Hypothalamus (tissue), 51 donors: ENCODE measurements around the gene EPHB2.
"Not testable (repeated sequence)": the region's sequence is repeated elsewhere in the genome, so short reads cannot be mapped to it uniquely, and the experiment has no call there.

Source experiments
- DNase-seq, 51 donors: peaks; one replicate each; lab custom pipeline; 2025; lab: John Stamatoyannopoulos, UW

EPHB2 gene

DNA sequence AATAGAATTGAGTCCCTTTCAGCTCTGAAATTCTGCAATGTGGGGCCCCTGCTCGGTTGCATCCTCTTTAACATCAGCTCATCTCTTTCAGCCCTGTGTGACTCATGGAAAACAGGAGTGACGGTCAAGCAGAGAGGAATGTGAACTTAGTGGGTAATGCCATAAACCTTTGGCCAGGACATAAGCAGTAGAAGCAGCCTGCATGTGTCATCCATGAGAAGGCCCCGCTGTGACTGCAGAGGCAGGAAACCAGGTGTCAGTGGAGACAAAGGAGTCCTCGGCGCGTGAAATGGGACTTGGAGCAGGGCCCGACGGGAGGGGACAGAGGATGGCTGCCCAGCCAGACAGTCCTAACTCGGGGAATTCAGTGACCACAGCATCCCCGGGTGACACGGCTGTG lies 21.1 kb upstream of the EPHB2 start:
- DNase-seq, result no peak

DNA sequence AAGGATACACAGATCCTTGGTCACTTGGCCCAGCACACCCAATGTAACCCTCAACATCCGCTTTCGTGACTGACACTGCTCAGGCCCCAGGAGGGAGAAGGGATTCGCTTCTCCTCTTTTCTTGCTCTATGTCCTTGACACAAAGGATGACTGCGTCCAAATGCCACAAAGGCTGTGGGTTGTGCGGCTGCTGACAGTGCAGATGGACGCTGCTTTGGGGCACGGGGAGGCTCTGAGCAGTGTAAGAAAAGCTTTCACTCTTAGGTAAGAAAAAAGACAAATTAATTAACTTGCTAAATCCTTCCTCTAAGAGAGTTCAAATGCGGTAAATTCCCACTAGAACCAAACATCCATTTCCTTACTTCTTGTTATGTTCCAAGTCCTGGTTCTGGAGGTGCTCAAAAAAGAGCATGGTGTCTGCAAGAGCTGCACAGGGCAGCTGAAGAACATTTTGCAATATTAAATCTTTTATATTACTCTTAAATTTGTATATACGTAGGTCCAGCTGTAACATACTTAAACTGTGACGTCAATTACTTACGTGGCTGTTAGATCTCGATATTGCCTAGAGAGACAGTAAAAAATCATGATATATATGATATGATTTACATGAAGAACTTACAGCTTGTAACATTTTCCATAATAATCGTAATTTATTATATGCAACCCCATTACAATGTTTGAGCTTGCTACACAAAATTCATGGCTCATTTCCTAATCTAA lies 19.4 kb upstream of the EPHB2 start:
- DNase-seq, result no peak

DNA sequence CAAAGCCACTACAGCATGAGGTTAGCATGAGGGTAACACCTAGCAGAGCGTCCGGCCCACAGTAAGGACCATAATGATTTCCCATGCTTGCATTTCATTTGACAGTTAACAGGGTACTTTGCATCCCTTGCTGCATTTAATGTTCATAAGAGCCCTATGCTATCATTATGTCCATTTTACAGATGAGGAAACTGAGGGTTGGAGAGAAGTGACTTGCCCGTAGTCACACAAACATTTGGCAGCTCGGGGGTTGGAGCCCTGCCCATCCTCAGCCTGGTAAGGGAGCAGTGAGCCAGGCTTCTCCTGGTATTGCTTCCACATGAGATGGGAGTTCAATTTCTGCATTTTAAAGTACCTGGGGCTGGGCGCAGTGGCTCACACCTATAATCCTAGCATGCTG lies 16.5 kb upstream of the EPHB2 start:
- no peak for DNase-seq

DNA sequence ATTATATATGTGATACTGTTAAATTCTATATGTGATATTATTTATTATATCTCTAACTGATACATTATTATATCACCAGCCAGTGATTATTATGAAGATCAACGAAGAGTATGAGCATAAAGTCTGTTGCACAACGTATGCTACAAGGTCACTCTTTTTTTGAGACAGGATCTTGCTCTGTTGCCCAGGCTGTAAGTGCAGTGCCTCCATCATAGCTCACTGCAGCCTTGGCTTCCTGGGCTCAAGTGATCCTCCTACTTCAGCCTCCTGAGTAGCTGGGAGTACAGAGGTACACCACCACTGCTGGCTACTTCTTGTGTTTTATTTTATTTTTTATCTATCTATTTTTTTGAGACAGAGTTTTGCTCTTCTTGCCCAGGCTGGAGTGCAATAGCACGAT lies 14.0 kb upstream of the EPHB2 start:
- no peak for DNase-seq

DNA sequence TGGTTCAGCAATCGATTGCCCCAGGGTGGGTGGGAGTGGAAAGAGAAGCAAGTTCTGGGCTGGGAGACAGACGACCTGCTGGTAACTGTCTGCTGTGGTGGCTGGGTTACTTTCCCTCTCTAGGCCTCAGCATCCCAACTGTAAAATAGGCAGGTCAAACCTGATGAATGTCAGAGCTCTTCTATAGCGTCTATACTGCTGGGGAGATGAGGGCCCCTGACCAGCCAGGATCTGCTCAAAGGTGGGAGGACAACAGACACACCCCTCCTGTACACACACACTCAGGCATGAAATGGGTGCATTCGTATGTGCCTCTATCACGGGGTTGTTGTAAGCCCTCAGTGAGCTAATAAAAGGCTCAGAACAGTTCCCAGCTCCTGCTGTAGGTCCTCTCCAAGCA lies 12.7 kb upstream of the EPHB2 start:
- DNase-seq, result no peak

DNA sequence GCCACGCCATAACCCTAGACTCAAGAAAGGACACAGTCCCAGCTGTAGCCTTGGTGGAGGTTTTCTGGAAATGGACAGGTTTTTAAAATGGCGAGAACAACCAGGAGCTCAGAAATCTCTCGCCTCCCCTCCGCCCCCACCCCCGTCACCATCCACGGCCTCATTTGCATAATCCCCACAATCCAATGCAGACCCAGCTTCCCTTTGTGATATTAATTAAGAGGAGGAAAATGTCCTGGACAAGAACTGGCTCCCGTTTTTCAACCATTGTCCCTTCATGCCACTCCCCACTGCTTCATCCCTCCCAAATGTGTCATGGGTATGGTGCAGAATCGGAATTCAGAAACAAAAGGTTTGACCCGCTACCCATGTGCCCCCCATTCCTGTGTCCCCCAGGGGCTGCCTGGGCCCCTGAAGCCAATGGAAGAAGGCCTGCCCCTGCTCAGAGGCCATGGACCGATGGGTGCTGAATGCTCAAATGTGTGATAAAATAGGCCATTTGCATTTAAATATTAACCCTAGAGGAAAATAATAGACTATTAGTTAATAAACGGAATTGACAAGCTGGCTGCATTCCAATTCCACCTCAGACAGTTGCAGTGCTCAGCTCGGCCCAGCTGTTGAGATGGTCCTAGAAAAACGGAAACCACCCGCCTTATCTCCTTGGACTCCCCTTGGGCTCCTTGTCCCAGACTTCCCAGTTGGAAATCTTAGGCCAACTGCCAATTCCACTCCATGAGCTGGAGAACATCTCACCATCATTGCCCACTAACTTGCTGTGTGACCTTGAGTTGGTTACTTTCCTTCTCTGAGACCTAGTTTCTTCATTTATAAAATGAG lies 10.7 kb upstream of the EPHB2 start:
- no peak for DNase-seq

DNA sequence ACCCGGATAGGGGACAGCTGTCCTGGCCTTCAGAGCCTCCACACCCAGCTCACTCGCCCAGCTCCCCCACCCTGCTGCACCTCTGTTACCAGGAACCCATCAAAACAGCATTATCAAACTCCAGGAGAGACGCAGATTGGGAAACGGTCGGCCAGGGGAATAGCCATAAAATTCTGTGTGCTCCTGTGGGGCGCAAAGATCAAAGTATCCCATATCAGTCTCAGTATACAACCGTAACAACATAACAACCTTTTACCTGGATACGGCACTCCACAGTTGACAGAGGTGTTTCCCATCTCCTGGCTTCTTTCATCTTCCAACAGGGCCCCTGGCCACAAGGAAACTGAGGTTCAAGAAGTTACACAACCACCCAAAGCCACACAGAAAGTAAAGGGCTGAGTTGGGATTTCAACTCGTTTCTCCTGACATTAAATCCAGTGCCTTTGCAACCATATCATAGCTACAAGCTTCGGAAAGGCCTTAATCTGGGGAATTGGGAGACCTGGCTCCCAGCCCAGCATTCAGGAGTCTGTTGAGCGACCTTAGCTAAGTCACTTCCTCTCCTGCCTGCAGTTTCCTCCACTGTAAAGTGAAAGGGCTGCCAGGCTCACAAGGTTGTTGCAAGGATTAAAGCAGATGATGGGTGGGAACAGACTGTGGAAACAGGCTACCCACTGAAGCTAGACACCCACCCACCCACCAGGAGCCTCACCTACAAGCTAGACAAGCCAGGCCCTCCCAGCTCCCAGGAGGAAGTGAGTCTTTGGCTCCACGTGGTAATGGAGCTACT lies 8.1 kb upstream of the EPHB2 start:
- no peak for DNase-seq

DNA sequence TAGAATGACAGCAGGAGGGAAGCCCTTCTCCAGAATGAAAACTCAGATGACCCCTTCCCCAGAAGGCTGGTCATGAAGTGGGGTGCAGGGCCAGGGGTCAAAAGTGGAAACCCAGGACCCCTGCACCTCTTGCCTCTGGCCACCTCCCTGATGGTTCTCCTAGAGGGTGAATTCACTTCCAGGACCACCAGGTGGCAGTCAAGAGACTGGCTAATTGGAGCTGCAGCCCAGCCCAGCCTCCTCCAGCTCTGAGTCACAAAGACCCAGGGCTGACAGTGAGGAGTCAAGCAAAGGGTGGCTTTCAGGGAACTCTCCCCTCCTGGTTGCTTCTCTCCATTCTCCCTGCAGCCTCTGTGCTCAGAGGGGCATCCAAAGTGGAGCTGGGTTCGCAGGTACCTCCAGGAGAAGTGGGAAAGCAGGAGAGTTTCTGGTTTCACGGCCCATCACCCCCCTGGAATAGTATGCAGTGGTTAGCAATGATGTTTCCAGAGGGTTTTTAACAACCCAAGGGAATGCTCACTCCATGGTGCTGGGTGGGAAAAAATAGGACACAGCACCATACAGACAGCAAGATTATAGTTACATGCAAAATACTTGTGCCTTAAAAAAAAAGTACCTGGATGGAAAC lies 6.1 kb upstream of the EPHB2 start:
- peak in 50 of 51 donors; percentile 9 to 91 (median 71) for DNase-seq

DNA sequence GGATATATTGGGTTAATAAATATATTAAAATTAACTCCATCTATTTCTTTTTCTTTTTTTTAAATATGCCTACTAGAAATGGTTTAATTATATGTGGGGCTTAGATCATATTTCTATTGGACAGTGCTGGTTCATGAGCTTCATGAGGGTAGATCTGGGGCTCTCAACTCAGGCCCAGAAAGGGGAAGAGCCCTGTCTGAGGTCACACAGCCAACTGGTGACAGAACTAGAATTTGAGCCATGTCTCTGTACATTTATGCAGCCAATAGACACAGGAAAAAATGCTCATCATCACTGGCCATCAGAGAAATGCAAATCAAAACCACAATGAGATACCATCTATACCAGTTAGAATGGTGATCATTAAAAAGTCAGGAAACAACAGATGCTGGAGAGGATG lies 5.1 kb upstream of the EPHB2 start:
- DNase-seq, result no peak

DNA sequence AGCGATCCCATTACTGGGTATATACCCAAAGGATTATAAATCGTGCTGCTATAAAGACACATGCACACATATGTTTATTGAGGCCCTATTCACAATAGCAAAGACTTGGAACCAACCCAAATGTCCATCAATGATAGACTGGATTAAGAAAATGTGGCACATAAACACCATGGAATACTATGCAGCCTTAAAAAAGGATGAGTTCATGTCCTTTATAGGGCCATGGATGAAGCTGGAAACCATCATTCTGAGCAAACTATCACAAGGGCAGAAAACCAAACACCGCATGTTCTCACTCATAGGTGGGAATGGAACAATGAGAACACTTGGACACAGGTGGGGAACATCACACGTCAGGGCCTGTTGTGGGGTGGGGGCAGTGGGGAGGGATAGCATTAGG lies 4.5 kb upstream of the EPHB2 start:
- not testable (repeated sequence) for DNase-seq

DNA sequence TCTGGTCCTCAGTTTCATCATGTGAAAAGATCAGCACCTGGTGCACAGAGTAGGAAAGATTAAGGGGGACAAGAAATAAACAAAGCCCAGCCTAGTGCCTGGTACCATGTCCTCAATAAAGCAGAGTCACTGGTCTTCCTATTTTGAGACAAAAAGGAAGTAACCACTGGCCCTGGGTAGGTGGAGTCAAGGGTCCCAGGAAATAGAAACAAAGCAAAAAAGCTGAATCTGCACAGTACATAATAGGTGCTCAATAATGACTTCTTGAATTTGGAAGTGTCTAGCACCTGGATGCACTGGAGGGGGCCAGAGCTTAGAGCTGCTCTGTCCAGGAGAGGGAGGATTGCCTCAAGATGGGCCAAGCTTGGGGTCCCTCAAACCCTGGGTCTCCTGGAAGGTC lies 1.9 kb upstream of the EPHB2 start:
- DNase-seq, result no peak

DNA sequence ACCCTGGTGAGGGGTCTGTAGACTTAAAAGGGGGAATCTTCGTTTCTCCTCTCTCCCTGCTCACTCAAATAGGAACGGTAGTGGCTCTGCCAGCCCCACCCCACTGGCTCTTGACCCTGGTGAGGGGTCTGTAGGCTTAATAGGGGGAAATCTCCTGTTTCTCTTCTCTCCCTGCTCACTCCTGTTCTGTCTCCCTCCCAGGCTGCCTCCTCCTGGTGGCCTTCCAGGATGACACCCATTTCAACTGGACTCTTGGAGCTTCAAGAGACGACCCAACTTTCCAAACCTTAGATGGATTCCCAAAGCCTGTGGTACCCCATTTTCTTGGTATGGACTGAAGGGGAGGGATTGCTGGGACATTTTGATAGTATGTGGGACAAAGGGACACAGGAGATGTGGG lies 1.4 kb upstream of the EPHB2 start:
- no peak for DNase-seq

DNA sequence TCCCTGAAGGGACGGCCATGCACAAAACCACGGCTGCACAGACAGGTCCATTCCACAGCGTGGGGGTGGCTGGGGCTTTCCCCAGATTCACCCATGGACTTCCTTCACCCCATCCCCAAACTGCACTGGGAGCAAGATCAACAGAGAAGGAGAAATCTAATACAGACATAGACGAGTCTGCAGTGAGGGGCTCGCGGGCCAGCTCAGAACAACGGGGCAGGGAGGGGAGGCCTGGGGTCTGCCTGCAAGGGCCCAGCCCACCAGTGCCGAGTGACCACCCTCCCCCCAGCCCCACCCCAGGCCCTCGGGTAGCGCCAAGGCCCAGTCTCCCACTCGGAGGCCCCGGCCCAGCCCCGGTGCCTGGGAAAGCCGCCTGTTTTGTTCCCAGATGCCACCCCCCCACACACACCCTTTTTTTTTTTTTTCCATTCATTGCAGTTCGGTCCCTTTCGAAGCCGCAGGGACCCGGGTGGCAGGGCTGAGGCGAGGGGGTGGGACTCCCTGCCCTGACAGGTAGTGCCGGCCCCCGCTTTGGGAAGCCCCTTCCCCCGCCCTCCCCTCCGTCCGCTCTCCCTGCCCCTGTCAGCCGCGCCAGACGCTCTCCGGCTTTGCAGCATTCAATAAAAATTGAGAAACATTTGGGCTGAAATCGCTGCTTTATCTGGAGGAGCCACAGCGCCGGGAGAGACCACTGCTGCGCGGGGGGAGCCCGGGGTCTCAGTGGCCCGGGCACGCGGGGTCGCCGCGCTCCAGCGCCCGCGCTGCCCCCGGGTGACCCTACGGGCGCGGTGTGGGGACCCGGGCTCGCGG lies 543 bp upstream of the EPHB2 start:
- DNase-seq, result peak in 46 of 51 donors; percentile 9 to 76 (median 45)

DNA sequence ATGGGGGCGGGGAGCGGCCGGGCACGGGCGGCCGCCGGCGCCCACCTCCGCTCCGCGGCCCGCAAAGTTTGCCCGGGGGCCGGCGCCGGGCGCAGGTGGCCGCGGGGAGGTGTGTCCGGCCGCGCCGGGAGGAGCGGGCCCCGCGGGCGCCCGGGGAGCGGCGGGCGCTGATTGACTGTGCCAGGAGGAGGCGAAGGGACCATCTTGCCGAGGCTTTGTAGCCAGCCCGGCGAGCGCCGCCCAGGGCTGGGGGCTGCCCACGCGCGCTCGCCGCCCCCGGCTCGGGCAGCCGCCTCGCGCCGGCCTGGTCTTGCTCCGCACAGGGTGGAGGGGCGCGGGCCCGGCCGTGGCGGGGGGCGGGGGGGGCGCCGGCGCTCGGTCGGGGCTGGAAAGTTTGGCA lies 432 bp downstream of the EPHB2 start:
- no peak for DNase-seq

DNA sequence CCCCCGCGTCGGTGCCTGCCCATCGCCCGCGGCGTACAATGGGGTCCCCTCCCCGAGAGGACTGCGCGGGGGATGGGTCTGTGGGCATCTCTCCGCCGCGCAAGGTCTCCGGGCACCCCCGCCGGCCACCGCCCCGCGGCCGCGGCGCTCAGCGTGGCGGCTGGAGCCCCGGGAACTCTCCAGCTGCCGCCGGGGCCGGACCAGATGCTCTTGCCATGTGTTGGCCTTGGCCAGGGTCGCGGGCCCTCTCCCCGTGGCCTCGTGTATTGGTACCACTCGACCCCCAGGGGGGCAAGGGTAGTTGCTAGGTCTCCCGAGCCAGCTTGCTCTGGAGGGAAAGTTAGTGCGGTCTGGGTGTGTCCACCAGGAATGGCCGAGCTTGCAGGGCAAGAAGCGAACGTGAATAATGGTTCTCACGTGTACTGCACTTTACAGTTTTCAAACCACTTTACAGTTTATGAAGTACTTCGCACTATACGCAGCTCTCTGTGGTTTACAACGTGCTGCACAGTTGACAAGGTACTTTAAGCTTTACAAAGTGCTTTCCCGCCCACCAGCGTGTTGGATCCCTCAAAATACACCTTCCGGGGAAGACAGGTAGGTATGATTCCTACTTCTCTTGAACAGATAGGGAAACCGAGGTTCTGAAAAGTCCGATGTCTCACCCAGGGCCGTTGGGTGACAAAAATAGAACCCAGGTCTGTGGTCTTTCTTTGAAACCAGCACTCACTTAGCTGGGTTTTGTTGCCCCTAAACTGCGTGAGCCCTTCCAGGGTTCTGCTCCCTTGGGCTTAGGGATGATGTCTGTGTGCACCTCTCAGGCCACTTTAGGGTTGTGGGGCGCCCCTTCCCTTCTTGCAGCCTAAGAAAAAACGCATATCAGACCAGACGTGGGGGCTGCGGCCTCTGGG lies 1.2 kb downstream of the EPHB2 start:
- DNase-seq, result peak in 1 of 51 donors; percentile 25

DNA sequence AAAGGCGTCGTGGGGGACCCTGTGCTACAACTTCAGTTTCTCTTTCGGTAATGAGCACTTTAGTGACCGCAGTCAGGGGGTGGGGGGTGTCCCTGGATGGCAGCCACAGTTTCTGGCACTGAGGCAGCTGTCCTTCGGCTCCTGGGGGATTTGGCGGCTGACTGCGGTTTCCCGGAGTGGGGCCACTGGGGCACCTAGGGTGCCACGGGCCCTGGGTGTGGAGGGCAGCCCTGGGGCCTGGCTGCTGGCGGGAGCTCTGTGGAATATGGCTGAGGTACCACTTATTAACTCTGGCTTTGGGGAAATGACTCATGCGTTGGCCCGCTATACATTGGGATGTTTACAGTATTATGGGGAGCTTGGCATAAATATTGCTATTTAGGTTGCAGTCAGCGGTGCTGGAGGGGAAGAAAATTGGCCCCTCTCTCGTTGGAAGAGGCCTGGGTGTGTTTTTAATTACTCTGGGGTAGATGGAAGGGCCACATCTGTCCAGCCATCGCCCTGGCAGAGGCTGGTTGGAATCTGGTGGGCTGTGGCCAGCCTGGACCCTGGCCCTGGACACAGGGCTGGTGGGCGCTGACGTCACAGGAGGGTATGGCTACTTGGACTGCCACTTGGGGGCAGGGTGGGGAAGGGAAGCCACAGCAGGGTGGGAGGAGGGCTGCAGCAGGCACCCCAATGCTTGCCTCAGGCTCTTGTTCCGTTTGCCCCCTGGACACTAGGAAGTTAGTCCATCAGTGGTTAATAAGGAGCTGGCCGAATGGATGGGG lies 2.0 kb downstream of the EPHB2 start:
- peak in 1 of 51 donors; percentile 12 for DNase-seq

DNA sequence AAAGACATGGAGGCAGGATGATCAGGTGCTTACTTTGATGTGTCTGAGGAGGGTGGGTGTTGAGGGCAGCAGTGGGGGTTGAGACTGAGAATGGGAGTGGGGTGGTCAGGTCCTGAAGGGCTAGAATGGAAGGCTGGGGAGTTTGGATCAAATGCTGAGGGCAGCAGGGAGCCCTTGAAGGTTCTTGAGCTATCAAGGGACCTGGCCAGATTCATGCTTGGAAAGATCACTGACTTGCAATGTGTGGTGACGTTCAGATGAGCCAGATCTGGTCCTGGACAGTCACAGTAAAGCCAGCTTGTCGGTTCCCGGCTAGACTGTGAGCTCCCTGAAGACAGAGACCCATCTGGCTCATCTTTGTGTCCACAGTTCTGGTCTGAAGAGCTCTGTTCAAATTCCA lies 3.8 kb downstream of the EPHB2 start:
- no peak for DNase-seq
